ENCODE measurements around the gene FBXO4.

FBXO4 gene

GRCh38 chr5:41925555-41925951 is 472 bp downstream of the FBXO4 start:
- Histone ChIP-seq H3K4me3 (ENCODE audit: low read depth, low read length) (peak overlapping the region; percentile 68), H3K36me3 (ENCODE audit: control insufficient read depth in 2 of 2, insufficient read depth in 1 of 2, low read length in 2 of 2) (peaks cover 13 to 17% of the 10 kb centered on the region in 2 experiments; a peak in 2 of 3 replicates), H3K27ac (ENCODE audit: extremely low read depth, low read depth, low read length) (peak overlapping the region; percentile 53; the same call in 1 of the 2 replicates), H3K9me3 (ENCODE audit: control insufficient read depth, insufficient read depth, low read depth, low read length) (no peaks in the 10 kb centered on the region), H3K4me1 (ENCODE audit: control insufficient read depth, insufficient read depth, low read length) (peaks cover 3% of the 10 kb centered on the region; the same call in 1 of the 2 replicates)
- POLR2A ChIA-PET, result interaction anchor here (1.2 to 1.7 kb wide), 2 partner anchors 21 to 132 kb away, joined by 3 to 14 read pairs; partner anchors contain the start of gene RIMOC1
- CTCF ChIA-PET, result interaction anchor here (0.6 to 1.5 kb wide), 5 partner anchors 21 to 690 kb away, joined by 3 to 6 read pairs (median 3); partner anchors contain the start of gene RIMOC1
- peak; percentile 20 for TF ChIP-seq ZIC2 (tag by site-specific recombination; IDR thresholded peaks at IDR 0.05)
- TF ChIP-seq GLIS1 (tag by site-specific recombination; IDR thresholded peaks at IDR 0.05), result peak; percentile 97
- TF ChIP-seq YY2 (tag by site-specific recombination; IDR thresholded peaks at IDR 0.05), result 0 out of 2 replicates have a peak, but pooled peaks have one; percentile 10
- TF ChIP-seq, protein P1, sequence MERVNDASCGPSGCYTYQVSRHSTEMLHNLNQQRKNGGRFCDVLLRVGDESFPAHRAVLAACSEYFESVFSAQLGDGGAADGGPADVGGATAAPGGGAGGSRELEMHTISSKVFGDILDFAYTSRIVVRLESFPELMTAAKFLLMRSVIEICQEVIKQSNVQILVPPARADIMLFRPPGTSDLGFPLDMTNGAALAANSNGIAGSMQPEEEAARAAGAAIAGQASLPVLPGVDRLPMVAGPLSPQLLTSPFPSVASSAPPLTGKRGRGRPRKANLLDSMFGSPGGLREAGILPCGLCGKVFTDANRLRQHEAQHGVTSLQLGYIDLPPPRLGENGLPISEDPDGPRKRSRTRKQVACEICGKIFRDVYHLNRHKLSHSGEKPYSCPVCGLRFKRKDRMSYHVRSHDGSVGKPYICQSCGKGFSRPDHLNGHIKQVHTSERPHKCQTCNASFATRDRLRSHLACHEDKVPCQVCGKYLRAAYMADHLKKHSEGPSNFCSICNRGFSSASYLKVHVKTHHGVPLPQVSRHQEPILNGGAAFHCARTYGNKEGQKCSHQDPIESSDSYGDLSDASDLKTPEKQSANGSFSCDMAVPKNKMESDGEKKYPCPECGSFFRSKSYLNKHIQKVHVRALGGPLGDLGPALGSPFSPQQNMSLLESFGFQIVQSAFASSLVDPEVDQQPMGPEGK (tag by site-specific recombination; IDR thresholded peaks at IDR 0.05), result peak; percentile 49
- TF ChIP-seq ZNF473 (tag by site-specific recombination; IDR thresholded peaks at IDR 0.05), result no peak
- peak; percentile 73 for TF ChIP-seq ZNF561 (tag by site-specific recombination; IDR thresholded peaks at IDR 0.05; ENCODE audit: borderline replicate concordance)
- TF ChIP-seq, protein P2, sequence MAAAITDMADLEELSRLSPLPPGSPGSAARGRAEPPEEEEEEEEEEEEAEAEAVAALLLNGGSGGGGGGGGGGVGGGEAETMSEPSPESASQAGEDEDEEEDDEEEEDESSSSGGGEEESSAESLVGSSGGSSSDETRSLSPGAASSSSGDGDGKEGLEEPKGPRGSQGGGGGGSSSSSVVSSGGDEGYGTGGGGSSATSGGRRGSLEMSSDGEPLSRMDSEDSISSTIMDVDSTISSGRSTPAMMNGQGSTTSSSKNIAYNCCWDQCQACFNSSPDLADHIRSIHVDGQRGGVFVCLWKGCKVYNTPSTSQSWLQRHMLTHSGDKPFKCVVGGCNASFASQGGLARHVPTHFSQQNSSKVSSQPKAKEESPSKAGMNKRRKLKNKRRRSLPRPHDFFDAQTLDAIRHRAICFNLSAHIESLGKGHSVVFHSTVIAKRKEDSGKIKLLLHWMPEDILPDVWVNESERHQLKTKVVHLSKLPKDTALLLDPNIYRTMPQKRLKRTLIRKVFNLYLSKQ (tag by site-specific recombination; IDR thresholded peaks at IDR 0.05; ENCODE audit: borderline replicate concordance), result no peak
- TF ChIP-seq ZNF423 (tag by site-specific recombination; IDR thresholded peaks at IDR 0.05), result peak; percentile 93
- TF ChIP-seq ZNF600 (tag by site-specific recombination; IDR thresholded peaks at IDR 0.05), result peak; percentile 84
- no peak for TF ChIP-seq PRDM6 (tag by site-specific recombination; IDR thresholded peaks at IDR 0.05)
- TF ChIP-seq, protein P3, sequence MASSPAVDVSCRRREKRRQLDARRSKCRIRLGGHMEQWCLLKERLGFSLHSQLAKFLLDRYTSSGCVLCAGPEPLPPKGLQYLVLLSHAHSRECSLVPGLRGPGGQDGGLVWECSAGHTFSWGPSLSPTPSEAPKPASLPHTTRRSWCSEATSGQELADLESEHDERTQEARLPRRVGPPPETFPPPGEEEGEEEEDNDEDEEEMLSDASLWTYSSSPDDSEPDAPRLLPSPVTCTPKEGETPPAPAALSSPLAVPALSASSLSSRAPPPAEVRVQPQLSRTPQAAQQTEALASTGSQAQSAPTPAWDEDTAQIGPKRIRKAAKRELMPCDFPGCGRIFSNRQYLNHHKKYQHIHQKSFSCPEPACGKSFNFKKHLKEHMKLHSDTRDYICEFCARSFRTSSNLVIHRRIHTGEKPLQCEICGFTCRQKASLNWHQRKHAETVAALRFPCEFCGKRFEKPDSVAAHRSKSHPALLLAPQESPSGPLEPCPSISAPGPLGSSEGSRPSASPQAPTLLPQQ (tag by site-specific recombination; IDR thresholded peaks at IDR 0.05), result 0 out of 2 replicates have a peak, but pooled peaks have one; percentile 39
- TF ChIP-seq GLIS2 (tag by site-specific recombination; IDR thresholded peaks at IDR 0.05), result peak; percentile 99
- TF ChIP-seq SP7 (tag by site-specific recombination; IDR thresholded peaks at IDR 0.05), result no peak
- TF ChIP-seq ZBTB48 (tag by site-specific recombination; IDR thresholded peaks at IDR 0.05), result peak; percentile 77; the same call in 1 of the 2 replicates
- TF ChIP-seq PRDM10 (tag by site-specific recombination; IDR thresholded peaks at IDR 0.05), result 0 out of 2 replicates have a peak, but pooled peaks have one; percentile 6
- no peak for TF ChIP-seq ZNF830 (tag by site-specific recombination; IDR thresholded peaks at IDR 0.05; ENCODE audit: low read depth)
- TF ChIP-seq ZNF501 (tag by site-specific recombination; IDR thresholded peaks at IDR 0.05), result no peak
- TF ChIP-seq ZBTB11 (tag by site-specific recombination; conservative IDR thresholded peaks at IDR 0.05; ENCODE audit: low read depth), result 0 out of 2 replicates have a peak, but pooled peaks have one; percentile 9
- TF ChIP-seq PRDM1 (tag by site-specific recombination; IDR thresholded peaks at IDR 0.05), result no peak
- TF ChIP-seq IKZF3 (tag by site-specific recombination; IDR thresholded peaks at IDR 0.05), result peak; percentile 89

All from HEK293 (cell line).